ENCODE measurements around the gene MTHFR. TPM values are rescaled to one million over a fixed set of nuclear protein-coding genes. Genes with fewer than 3 reads are reported as not detected.

Gene MTHFR
- total RNA-seq, 2 donors from 2014 or later, result 30.3 to 81.4 TPM

- no peak for TF ChIP-seq CTCF (IDR thresholded peaks at IDR 0.05)
- Histone ChIP-seq H3K4me3 (no peak overlapping the region), H3K9me3 (no peaks in the 10 kb centered on the region), H3K4me1 (ENCODE audit: control insufficient read depth in 1 of 2, low read depth in 2 of 2) (peaks cover 0 to 2% of the 10 kb centered on the region in 2 donors), H3K36me3 (no peaks in the 10 kb centered on the region), H3K27ac (no peak overlapping the region), H3K27me3 (replicated peaks; ENCODE audit: insufficient read depth) (no peaks in the 10 kb centered on the region)
- ATAC-seq (ENCODE audit: insufficient number of reproducible peaks, low FRiP score, low read depth) (no peak), DNase-seq (ENCODE audit: low spot score) (no peak)
Measured at GRCh38 chr1:11766429-11766776, 39.4 kb downstream of the MTHFR start.

- H3K4me1 ChIP-seq (ENCODE audit: control insufficient read depth in 1 of 2, low read depth in 2 of 2), result peaks cover 0 to 2% of the 10 kb centered on the region in 2 donors
- no peak for DNase-seq (ENCODE audit: low spot score)
- H3K27ac ChIP-seq, result no peak overlapping the region
- no peak overlapping the region for H3K4me3 ChIP-seq
- no peak for TF ChIP-seq CTCF (IDR thresholded peaks at IDR 0.05)
- no peak for ATAC-seq (ENCODE audit: insufficient number of reproducible peaks, low FRiP score, low read depth)
- H3K36me3 ChIP-seq, result no peaks in the 10 kb centered on the region
- no peaks in the 10 kb centered on the region for H3K27me3 ChIP-seq (replicated peaks; ENCODE audit: insufficient read depth)
- no peaks in the 10 kb centered on the region for H3K9me3 ChIP-seq
Measured at GRCh38 chr1:11765661-11766428, 39.9 kb downstream of the MTHFR start.

GRCh38 chr1:11764519-11764918 lies 41.2 kb downstream of the MTHFR start:
- H3K27me3 ChIP-seq (replicated peaks; ENCODE audit: insufficient read depth), result no peaks in the 10 kb centered on the region
- no peaks in the 10 kb centered on the region for H3K36me3 ChIP-seq
- DNase-seq (ENCODE audit: low spot score) (no peak), ATAC-seq (ENCODE audit: insufficient number of reproducible peaks, low FRiP score, low read depth) (no peak)
- H3K9me3 ChIP-seq, result no peaks in the 10 kb centered on the region
- H3K27ac ChIP-seq, result no peak overlapping the region
- no peak overlapping the region for H3K4me3 ChIP-seq
- peaks cover 0 to 2% of the 10 kb centered on the region in 2 donors for H3K4me1 ChIP-seq (ENCODE audit: control insufficient read depth in 1 of 2, low read depth in 2 of 2)
- TF ChIP-seq CTCF (IDR thresholded peaks at IDR 0.05), result no peak

- Histone ChIP-seq H3K4me3 (no peak overlapping the region), H3K27ac (no peak overlapping the region), H3K4me1 (ENCODE audit: control insufficient read depth in 1 of 2, low read depth in 2 of 2) (peaks cover 0 to 2% of the 10 kb centered on the region in 2 donors), H3K9me3 (no peaks in the 10 kb centered on the region), H3K36me3 (no peaks in the 10 kb centered on the region), H3K27me3 (replicated peaks; ENCODE audit: insufficient read depth) (no peaks in the 10 kb centered on the region)
- DNase-seq (ENCODE audit: low spot score), result no peak
- ATAC-seq (ENCODE audit: insufficient number of reproducible peaks, low FRiP score, low read depth), result no peak
- TF ChIP-seq CTCF (IDR thresholded peaks at IDR 0.05), result no peak
Measured at GRCh38 chr1:11764115-11764514, 41.6 kb downstream of the MTHFR start.

GRCh38 chr1:11761988-11762406 lies 43.8 kb downstream of the MTHFR start, which contains the start of gene C1orf167:
Gene C1orf167, plus strand, starts transcription at chr1:11762193. Its CDS starts 2,208 bp downstream, at chr1:11764401.
- TF ChIP-seq CTCF (IDR thresholded peaks at IDR 0.05), result no peak
- no peak within 1 kb of the TSS for H3K27ac ChIP-seq
- peak within 1 kb of the TSS; percentile 25 for H3K4me3 ChIP-seq
- DNase-seq (ENCODE audit: low spot score) (no peak), ATAC-seq (ENCODE audit: insufficient number of reproducible peaks, low FRiP score, low read depth) (no peak)
- H3K36me3 ChIP-seq, result no peaks in the 10 kb centered on the region
- no peaks in the 10 kb centered on the region for H3K27me3 ChIP-seq (replicated peaks; ENCODE audit: insufficient read depth)
- peaks cover 0 to 2% of the 10 kb centered on the region in 2 donors for H3K4me1 ChIP-seq (ENCODE audit: control insufficient read depth in 1 of 2, low read depth in 2 of 2)
- H3K9me3 ChIP-seq, result no peaks in the 10 kb centered on the region

Measured in thoracic aorta (tissue), 2 donors.